ENCODE results near the gene PFKFB4. TPM values are rescaled to one million over a fixed set of nuclear protein-coding genes. Genes with fewer than 3 reads are reported as not detected.

Gene PFKFB4
- total RNA-seq, result 1 to 10 TPM in 1 of 2 experiments, under 1 TPM in 1; 0.98 to 2.5 TPM
- polyA plus RNA-seq (2013, experiment 1 of 2), result 3.3 TPM
- polyA plus RNA-seq (2013, experiment 2 of 2), result 3.4 TPM
- 0.23 to 89.9 (median 2.4) reads per million in 172 experiments for total RNA-seq

DNA sequence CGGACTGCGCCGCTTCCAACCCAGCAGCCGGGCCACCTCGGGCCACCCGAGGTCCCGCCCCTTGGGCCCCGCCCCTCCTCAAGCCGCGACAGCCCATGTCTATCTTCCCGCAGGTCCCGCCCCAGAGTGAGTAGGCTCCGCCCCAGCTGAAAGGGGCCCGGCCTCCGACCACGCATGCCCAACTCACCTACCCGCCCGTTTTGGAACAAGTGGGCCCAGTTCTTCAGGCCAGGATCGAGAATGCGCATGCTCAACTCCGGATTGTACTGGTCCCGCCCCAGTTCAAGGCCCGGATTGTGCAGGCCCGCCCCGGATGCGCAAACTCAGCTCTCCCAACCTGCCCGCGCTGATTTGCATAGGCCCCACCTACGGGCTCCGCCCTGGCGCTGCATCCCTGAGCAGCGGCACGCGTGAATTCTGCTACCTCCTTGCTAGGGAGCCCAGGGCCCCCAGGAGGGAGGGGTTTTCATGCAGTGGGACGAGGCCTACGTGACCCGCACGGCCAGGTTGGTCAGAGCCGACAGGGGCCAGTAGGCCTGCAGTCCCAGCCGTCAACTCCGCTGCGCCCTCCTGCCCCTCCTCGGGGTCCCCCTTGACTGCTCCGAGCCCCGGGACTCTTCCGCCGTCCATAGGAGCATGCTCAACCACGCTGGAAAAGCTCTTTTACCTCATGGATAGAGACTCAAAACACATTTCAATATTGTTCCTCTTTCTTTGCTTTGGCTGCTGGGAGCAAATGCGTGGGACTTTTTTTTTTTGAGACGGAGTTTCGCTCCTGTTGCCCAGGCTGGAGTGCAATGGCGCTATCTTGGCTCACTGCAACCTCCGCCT, at the start of gene PFKFB4:
PFKFB4 (minus strand) TSS at position 8 of the 831 bp plus-strand sequence. CDS start 26 bp downstream, outside the sequence.
- POLR2A ChIA-PET, result interaction anchor here (0.7 to 3.2 kb wide), 20 partner anchors 8 to 450 kb away, joined by 3 to 28 read pairs (median 4); partner anchors contain the start of genes ATRIP, CCDC51, CDC25A and IP6K2
- intact Hi-C loops (cut with DNase I, micrococcal nuclease), result loop anchor here in 1 of 2 experiments (2.0 to 5.0 kb wide), 6 partner anchors 52 to 775 kb away; partner anchors contain the start of genes ATRIP, CDC25A, IP6K2 and SMARCC1
- Mint-ChIP-seq H3K27me3 (no peaks in the 10 kb centered on the region), H3K36me3 (ENCODE audit: low read depth) (no peaks in the 10 kb centered on the region), H3K4me1 (ENCODE audit: low read depth) (peaks cover 25% of the 10 kb centered on the region), H3K27ac (peak within 1 kb of the TSS; percentile 43), H3K4me3 (peak within 1 kb of the TSS; percentile 87), H3K9me3 (no peaks in the 10 kb centered on the region)
- DNase-seq (peak; percentile 98 to 100 (median 99)), ATAC-seq (ENCODE audit: poor library complexity) (peak; percentile 87)
- Histone ChIP-seq H3K4me3 (ENCODE audit: low read length) (peak within 1 kb of the TSS; percentile 55), H3K9me3 (ENCODE audit: control insufficient read depth in 1 of 2, insufficient read depth in 1 of 2, low read length in 2 of 2) (no peaks in the 10 kb centered on the region), H3K4me1 (ENCODE audit: insufficient read depth, low read length) (peaks cover 34% of the 10 kb centered on the region), H3K27me3 (ENCODE audit: control insufficient read depth in 1 of 2, insufficient read depth in 2 of 2, low read length in 2 of 2) (no peaks in the 10 kb centered on the region), H3K27ac (ENCODE audit: low read depth in 1 of 2, low read length in 2 of 2) (no peak within 1 kb of the TSS), H3K36me3 (ENCODE audit: insufficient read depth, low read length) (no peaks in the 10 kb centered on the region)
- CTCF ChIA-PET, result interaction anchor here (0.9 to 3.8 kb wide), 5 partner anchors 52 to 316 kb away, joined by 3 to 18 read pairs (median 4); partner anchors contain the start of genes UQCRC1 and ZNF589
- TF ChIP-seq, protein P1, sequence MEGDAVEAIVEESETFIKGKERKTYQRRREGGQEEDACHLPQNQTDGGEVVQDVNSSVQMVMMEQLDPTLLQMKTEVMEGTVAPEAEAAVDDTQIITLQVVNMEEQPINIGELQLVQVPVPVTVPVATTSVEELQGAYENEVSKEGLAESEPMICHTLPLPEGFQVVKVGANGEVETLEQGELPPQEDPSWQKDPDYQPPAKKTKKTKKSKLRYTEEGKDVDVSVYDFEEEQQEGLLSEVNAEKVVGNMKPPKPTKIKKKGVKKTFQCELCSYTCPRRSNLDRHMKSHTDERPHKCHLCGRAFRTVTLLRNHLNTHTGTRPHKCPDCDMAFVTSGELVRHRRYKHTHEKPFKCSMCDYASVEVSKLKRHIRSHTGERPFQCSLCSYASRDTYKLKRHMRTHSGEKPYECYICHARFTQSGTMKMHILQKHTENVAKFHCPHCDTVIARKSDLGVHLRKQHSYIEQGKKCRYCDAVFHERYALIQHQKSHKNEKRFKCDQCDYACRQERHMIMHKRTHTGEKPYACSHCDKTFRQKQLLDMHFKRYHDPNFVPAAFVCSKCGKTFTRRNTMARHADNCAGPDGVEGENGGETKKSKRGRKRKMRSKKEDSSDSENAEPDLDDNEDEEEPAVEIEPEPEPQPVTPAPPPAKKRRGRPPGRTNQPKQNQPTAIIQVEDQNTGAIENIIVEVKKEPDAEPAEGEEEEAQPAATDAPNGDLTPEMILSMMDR (IDR thresholded peaks at IDR 0.05), result no peak

DNA sequence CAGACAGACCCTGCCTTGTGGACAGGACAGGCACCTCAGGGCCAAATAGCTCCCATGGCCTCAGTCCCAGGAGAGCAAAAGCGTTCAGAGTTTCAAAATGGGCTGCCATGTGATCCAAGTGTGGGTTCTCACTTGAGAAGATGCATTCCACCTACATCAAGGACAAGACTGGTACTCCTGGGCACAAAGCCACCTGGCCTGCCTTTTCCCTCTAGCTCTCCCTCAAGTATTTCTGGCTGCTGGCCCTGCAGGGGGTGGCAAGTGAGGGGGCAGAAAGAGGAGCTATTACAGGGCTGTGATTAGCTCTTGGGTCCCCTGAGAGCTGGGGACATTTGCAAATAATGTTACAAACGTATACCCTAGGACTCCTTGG, 45.0 kb upstream of the PFKFB4 start:
- DNase-seq, result no peak
- no peak overlapping the region for H3K4me3 Mint-ChIP-seq
- peaks cover 77% of the 10 kb centered on the region for H3K36me3 ChIP-seq (ENCODE audit: insufficient read depth, low read length)
- H3K9me3 Mint-ChIP-seq, result no peaks in the 10 kb centered on the region
- H3K4me1 Mint-ChIP-seq (ENCODE audit: low read depth), result no peaks in the 10 kb centered on the region
- CTCF ChIA-PET, result interaction anchor here (0.7 kb wide), 1 partner anchor 53 kb away, joined by 3 read pairs; no protein-coding TSS in a partner anchor
- TF ChIP-seq, protein P1 (IDR thresholded peaks at IDR 0.05), result no peak
- POLR2A ChIA-PET, result no interaction called here
- H3K4me1 ChIP-seq (ENCODE audit: insufficient read depth, low read length), result peaks cover 2% of the 10 kb centered on the region
- H3K9me3 ChIP-seq (ENCODE audit: control insufficient read depth in 1 of 2, insufficient read depth in 1 of 2, low read length in 2 of 2), result no peaks in the 10 kb centered on the region
- peaks cover 4% of the 10 kb centered on the region for H3K27me3 Mint-ChIP-seq
- no peak overlapping the region for H3K27ac Mint-ChIP-seq
- intact Hi-C loops (cut with DNase I, micrococcal nuclease), result no loop called here
- no peak overlapping the region for H3K4me3 ChIP-seq (ENCODE audit: low read length)
- no peak overlapping the region for H3K27ac ChIP-seq (ENCODE audit: low read depth in 1 of 2, low read length in 2 of 2)
- peaks cover 92% of the 10 kb centered on the region for H3K36me3 Mint-ChIP-seq (ENCODE audit: low read depth)
- H3K27me3 ChIP-seq (ENCODE audit: control insufficient read depth in 1 of 2, insufficient read depth in 2 of 2, low read length in 2 of 2), result no peaks in the 10 kb centered on the region
- no peak for ATAC-seq (ENCODE audit: poor library complexity)

- no peak overlapping the region for H3K27ac Mint-ChIP-seq
- peaks cover 76% of the 10 kb centered on the region for H3K36me3 ChIP-seq (ENCODE audit: insufficient read depth, low read length)
- no peaks in the 10 kb centered on the region for H3K9me3 Mint-ChIP-seq
- H3K27me3 Mint-ChIP-seq, result peaks cover 10% of the 10 kb centered on the region
- TF ChIP-seq, protein P1 (IDR thresholded peaks at IDR 0.05), result no peak
- POLR2A ChIA-PET, result no interaction called here
- H3K4me3 Mint-ChIP-seq, result no peak overlapping the region
- H3K36me3 Mint-ChIP-seq (ENCODE audit: low read depth), result peaks cover 86% of the 10 kb centered on the region
- no peak overlapping the region for H3K27ac ChIP-seq (ENCODE audit: low read depth in 1 of 2, low read length in 2 of 2)
- intact Hi-C loops (cut with DNase I, micrococcal nuclease), result no loop called here
- H3K4me1 Mint-ChIP-seq (ENCODE audit: low read depth), result peaks cover 3% of the 10 kb centered on the region
- no peaks in the 10 kb centered on the region for H3K27me3 ChIP-seq (ENCODE audit: control insufficient read depth in 1 of 2, insufficient read depth in 2 of 2, low read length in 2 of 2)
- CTCF ChIA-PET, result no interaction called here
- ATAC-seq (ENCODE audit: poor library complexity) (no peak), DNase-seq (no peak)
- H3K4me1 ChIP-seq (ENCODE audit: insufficient read depth, low read length), result peaks cover 2% of the 10 kb centered on the region
- H3K9me3 ChIP-seq (ENCODE audit: control insufficient read depth in 1 of 2, insufficient read depth in 1 of 2, low read length in 2 of 2), result no peaks in the 10 kb centered on the region
- H3K4me3 ChIP-seq (ENCODE audit: low read length), result no peak overlapping the region
Observed at GRCh38 chr3:48600711-48601621, 44.4 kb upstream of the PFKFB4 start.
